B cell (primary cell): ENCODE measurements around the gene PXK. TPM values are rescaled to one million over a fixed set of nuclear protein-coding genes. Genes with fewer than 3 reads are reported as not detected.

ENCODE experiments used
- ATAC-seq: fragments of 200-7000 bp; cut with Tn5 transposase; one replicate; pipeline ENCODE4 v1.10.0; 2021; ENCODE audit warnings: low read depth, mild to moderate bottlenecking, moderate number of reproducible peaks, moderate library complexity
- CTCF ChIA-PET: fragments of 350-600 bp; sonication (Branson Sonifier 250); formaldehyde crosslinking; loops from one replicate; lab custom pipeline; 2021; ENCODE audit warnings: antibody characterized with exemption, inconsistent platforms; lab: Charles Lee
- POLR2A ChIA-PET: fragments of 350-600 bp; sonication (Branson Sonifier 250); formaldehyde crosslinking; loops from one replicate; lab custom pipeline; 2021; ENCODE audit warnings: antibody characterized with exemption; lab: Charles Lee
- DNase-seq: peaks from one replicate; pipeline ENCODE4 v3.0.0; 2013
- H2AFZ ChIP-seq: 2 replicates; pipeline ENCODE4 v1.6.1; 2012; ENCODE audit warnings: mild to moderate bottlenecking, low read depth, low read length; ENCODE audit not compliant: insufficient read depth, poor library complexity, severe bottlenecking
- H3K27ac ChIP-seq, 2 donors: 1 replicate in 1 of 2; 2 replicates in 1 of 2; pipeline ENCODE4 v1.5.1; 2012 to 2013; ENCODE audit warnings: low read length in 2 of 2, mild to moderate bottlenecking in 2 of 2, moderate library complexity in 1 of 2
- H3K27me3 ChIP-seq, 4 experiments: fragments of 200-600 bp in 1 of 4; sonication (generic) in 1 of 4; replicated peaks in 1 of 4; 1 replicate in 2 of 4; 2 replicates in 2 of 4; pipeline versions ENCODE4 v1.6.1 to v1.7.0; 2013 to 2016; ENCODE audit warnings: low read length in 3 of 4, mild to moderate bottlenecking in 2 of 4, mixed read lengths in 1 of 4, moderate library complexity in 1 of 4; ENCODE audit not compliant: insufficient read depth in 4 of 4, control insufficient read depth in 3 of 4; ENCODE audit errors: control extremely low read depth in 1 of 4
- H3K36me3 ChIP-seq, 2 experiments: replicated peaks in 1 of 2; 1 replicate in 1 of 2; 2 replicates in 1 of 2; pipeline versions ENCODE4 v1.6.1 to v1.7.1; 2013; ENCODE audit warnings: low read length in 1 of 2; ENCODE audit not compliant: insufficient read depth in 2 of 2, control insufficient read depth in 1 of 2; ENCODE audit errors: control extremely low read depth in 1 of 2, extremely low read depth in 1 of 2
- H3K4me1 ChIP-seq, 2 donors: fragments of 200-600 bp in 1 of 2; sonication (generic) in 1 of 2; 1 replicate in 1 of 2; 2 replicates in 1 of 2; pipeline versions ENCODE4 v1.5.1 to v1.6.1; 2013 to 2017; ENCODE audit warnings: low read length in 2 of 2; ENCODE audit not compliant: control insufficient read depth in 2 of 2, insufficient read depth in 2 of 2
- H3K4me2 ChIP-seq: replicated peaks from 2 replicates; pipeline ENCODE3; 2012; ENCODE audit warnings: mild to moderate bottlenecking, low read depth, low read length; ENCODE audit not compliant: poor library complexity, severe bottlenecking
- H3K4me3 ChIP-seq, 5 experiments: fragments of 200-600 bp in 1 of 5; sonication (generic) in 1 of 5; 1 replicate in 3 of 5; 2 replicates in 2 of 5; pipeline versions ENCODE4 v1.5.1 to v1.7.0; 2011 to 2016; ENCODE audit warnings: low read length in 4 of 5, mild to moderate bottlenecking in 4 of 5, low read depth in 2 of 5, control low read depth in 1 of 5, moderate library complexity in 1 of 5; ENCODE audit not compliant: insufficient read depth in 1 of 5; ENCODE audit errors: control extremely low read depth in 1 of 5, extremely low read depth in 1 of 5
- H3K79me2 ChIP-seq: fragments of 200-600 bp; sonication (generic); one replicate; pipeline ENCODE4 v1.6.0; 2016; ENCODE audit warnings: low read length; ENCODE audit not compliant: control insufficient read depth, insufficient read depth
- H3K9ac ChIP-seq: fragments of 200-600 bp; sonication (generic); 2 replicates; pipeline ENCODE4 v1.6.1; 2017; ENCODE audit warnings: mild to moderate bottlenecking, low read length, moderate library complexity
- H3K9me3 ChIP-seq, 3 donors: one replicate each; pipeline versions ENCODE4 v1.6.1 to v1.7.1; 2013; ENCODE audit warnings: low read length in 2 of 3; ENCODE audit not compliant: control insufficient read depth in 2 of 3, insufficient read depth in 1 of 3; ENCODE audit errors: control extremely low read depth in 1 of 3
- H4K20me1 ChIP-seq: 2 replicates; pipeline ENCODE4 v1.6.0; 2012; ENCODE audit warnings: mild to moderate bottlenecking, low read length; ENCODE audit not compliant: insufficient read depth, control insufficient read depth, poor library complexity, severe bottlenecking
- H3K27ac Mint-ChIP-seq: one replicate; pipeline ENCODE4 v1.8.0; 2021; ENCODE audit warnings: mixed read lengths
- H3K27me3 Mint-ChIP-seq: one replicate; pipeline ENCODE4 v1.8.0; 2021; ENCODE audit warnings: mixed read lengths
- H3K4me1 Mint-ChIP-seq: one replicate; pipeline ENCODE4 v1.8.0; 2021; ENCODE audit warnings: mixed read lengths
- H3K4me3 Mint-ChIP-seq: one replicate; pipeline ENCODE4 v1.8.0; 2021; ENCODE audit warnings: mixed read lengths
- H3K9me3 Mint-ChIP-seq: one replicate; pipeline ENCODE4 v1.8.0; 2022; ENCODE audit warnings: mixed read lengths; ENCODE audit not compliant: insufficient read depth
- CTCF ChIP-seq: fragments of 200-600 bp; IDR thresholded peaks from one replicate; pipeline ENCODE4 v1.8.0; 2022; ENCODE audit warnings: antibody characterized with exemption, mild to moderate bottlenecking
- EZH2 ChIP-seq: IDR thresholded peaks from 2 replicates; pipeline ENCODE4 v1.6.1; 2012; ENCODE audit warnings: borderline replicate concordance, low read depth, mild to moderate bottlenecking, moderate library complexity, low read length; ENCODE audit not compliant: insufficient read depth, poor library complexity, severe bottlenecking
- WGBS: methylation state at CpG from one replicate; pipeline ENCODE4 v1.1.5; 2013; ENCODE audit warnings: missing lambda C conversion rate; ENCODE audit not compliant: insufficient coverage; 5-methylcytosine and 5-hydroxymethylcytosine counted together
- intact Hi-C: fragments of 100-400 bp; cut with micrococcal nuclease; formaldehyde crosslinking; loops from one replicate; pipeline ENCODE4 v1.10.0; 2022
- polyA plus RNA-seq: library from polyadenylated mRNA; depleted of rRNA; stranded (reverse); fragments of >200 nt; gene quantifications from 2 replicates; pipeline ENCODE4 v1.2.3, GENCODE V29; 2012
- total RNA-seq, 2 donors: library from RNA; stranded (reverse); fragments of 120-200 nt in 1 of 2; gene quantifications; 1 replicate in 1 of 2; 2 replicates in 1 of 2; pipeline versions ENCODE4 v1.2.3 to v1.2.4, GENCODE V29; 2013 to 2022

The PXK gene
- total and polyA plus RNA-seq, 2 donors (not counting 1 experiment from before 2014, with no cell fraction given), result 46.8 to 104 TPM

GRCh38 chr3:58292866-58293265 lies 39.8 kb upstream of the PXK start:
- H3K79me2 ChIP-seq, result no peaks in the 10 kb centered on the region
- no peak overlapping the region for H3K4me2 ChIP-seq
- H3K9me3 ChIP-seq, result peaks cover 0 to 3% (median 0%) of the 10 kb centered on the region in 3 donors
- H3K27ac ChIP-seq, result no peak overlapping the region
- Mint-ChIP-seq H3K4me3 (no peak overlapping the region), H3K27me3 (no peaks in the 10 kb centered on the region), H3K4me1 (no peaks in the 10 kb centered on the region), H3K27ac (no peak overlapping the region), H3K9me3 (no peaks in the 10 kb centered on the region)
- ChIA-PET POLR2A (no interaction called here), CTCF (interaction anchor here (0.5 to 13.5 kb wide), 4 partner anchors 13 to 158 kb away, joined by 3 to 334 read pairs (median 3); partner anchors contain the start of genes HTD2 and RPP14)
- H3K9ac ChIP-seq, result no peak overlapping the region
- no peak for DNase-seq
- no peaks in the 10 kb centered on the region for H3K4me1 ChIP-seq
- 98% methylated on average over 10 of the region's 10 CpGs for WGBS
- no peaks in the 10 kb centered on the region for H4K20me1 ChIP-seq
- ATAC-seq, result no peak
- H3K4me3 ChIP-seq, result no peak overlapping the region
- peaks cover 0 to 7% of the 10 kb centered on the region in 2 experiments for H3K36me3 ChIP-seq
- H3K27me3 ChIP-seq, result no peaks in the 10 kb centered on the region
- intact Hi-C loops, result no loop called here
- no peak overlapping the region for H2AFZ ChIP-seq
- TF ChIP-seq CTCF (no peak), EZH2 (no peak)

- TF ChIP-seq CTCF (no peak), EZH2 (no peak)
- Histone ChIP-seq H3K9ac (no peak overlapping the region), H3K27me3 (no peaks in the 10 kb centered on the region), H3K79me2 (no peaks in the 10 kb centered on the region), H4K20me1 (no peaks in the 10 kb centered on the region), H3K9me3 (peaks cover 0 to 3% (median 0%) of the 10 kb centered on the region in 3 donors), H2AFZ (no peak overlapping the region), H3K4me2 (no peak overlapping the region), H3K36me3 (peaks cover 0 to 1% of the 10 kb centered on the region in 2 experiments), H3K27ac (no peak overlapping the region), H3K4me1 (no peaks in the 10 kb centered on the region), H3K4me3 (no peak overlapping the region)
- Mint-ChIP-seq H3K27me3 (no peaks in the 10 kb centered on the region), H3K4me3 (no peak overlapping the region), H3K4me1 (no peaks in the 10 kb centered on the region), H3K9me3 (no peaks in the 10 kb centered on the region), H3K27ac (no peak overlapping the region)
- 93% methylated on average over 7 of the region's 9 CpGs for WGBS
- no peak for DNase-seq
- ChIA-PET POLR2A (no interaction called here), CTCF (interaction anchor here (0.6 to 13.5 kb wide), 3 partner anchors 13 to 110 kb away, joined by 3 to 334 read pairs (median 5); partner anchors contain the start of genes HTD2 and RPP14)
- ATAC-seq, result no peak
- intact Hi-C loops, result no loop called here
These were observed 39.2 kb upstream of the PXK start for GRCh38 chr3:58293516-58293915.
